Liver (tissue), 3 donors: ENCODE results near the gene OMD.

Experiments
- ATF3 ChIP-seq: IDR thresholded peaks from 2 replicates; pipeline ENCODE4 v1.6.1; 2016; ENCODE audit warnings: antibody characterized with exemption
- CTCF ChIP-seq: fragments of 150-350 bp; IDR thresholded peaks from 2 replicates; pipeline ENCODE4 v1.5.1; 2017; ENCODE audit warnings: improper control_type of control experiment, low read depth, low read length; ENCODE audit not compliant: missing input control
- HNF4G ChIP-seq: IDR thresholded peaks from 2 replicates; pipeline ENCODE4 v1.6.1; 2016; ENCODE audit warnings: antibody characterized with exemption
- REST ChIP-seq: IDR thresholded peaks from 2 replicates; pipeline ENCODE4 v1.6.1; 2016; ENCODE audit warnings: antibody characterized with exemption, mild to moderate bottlenecking
- YY1 ChIP-seq: IDR thresholded peaks from 2 replicates; pipeline ENCODE4 v1.6.1; 2016; ENCODE audit warnings: antibody characterized with exemption, mild to moderate bottlenecking
- TF ChIP-seq, protein P1 (sequence below): IDR thresholded peaks from 2 replicates; pipeline ENCODE4 v1.6.1; 2016; ENCODE audit warnings: antibody characterized with exemption
- donor health status: healthy.
- donor health status: healthy.

DNA sequence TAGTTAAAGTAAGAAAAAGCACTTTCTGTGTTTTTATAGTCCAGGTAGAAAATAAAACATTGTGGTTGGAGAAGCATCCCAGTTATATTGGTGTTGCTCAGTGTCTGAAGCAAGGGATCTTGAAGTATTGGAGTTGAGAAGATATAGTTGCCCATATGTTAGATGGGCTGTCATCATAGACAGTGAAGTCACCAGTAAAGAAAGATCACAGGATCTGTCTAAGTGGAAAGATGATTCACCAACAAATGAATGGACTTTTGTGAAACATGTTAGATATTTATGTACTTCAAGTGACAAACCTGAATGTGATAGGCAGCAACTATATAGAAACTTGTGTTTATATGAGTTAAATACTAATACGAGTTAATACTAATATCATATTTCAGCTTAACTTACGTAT is 31.6 kb downstream of the OMD start:
- no peak for TF ChIP-seq YY1
- no peak for TF ChIP-seq CTCF
- TF ChIP-seq HNF4G, result no peak
- TF ChIP-seq, protein P1, sequence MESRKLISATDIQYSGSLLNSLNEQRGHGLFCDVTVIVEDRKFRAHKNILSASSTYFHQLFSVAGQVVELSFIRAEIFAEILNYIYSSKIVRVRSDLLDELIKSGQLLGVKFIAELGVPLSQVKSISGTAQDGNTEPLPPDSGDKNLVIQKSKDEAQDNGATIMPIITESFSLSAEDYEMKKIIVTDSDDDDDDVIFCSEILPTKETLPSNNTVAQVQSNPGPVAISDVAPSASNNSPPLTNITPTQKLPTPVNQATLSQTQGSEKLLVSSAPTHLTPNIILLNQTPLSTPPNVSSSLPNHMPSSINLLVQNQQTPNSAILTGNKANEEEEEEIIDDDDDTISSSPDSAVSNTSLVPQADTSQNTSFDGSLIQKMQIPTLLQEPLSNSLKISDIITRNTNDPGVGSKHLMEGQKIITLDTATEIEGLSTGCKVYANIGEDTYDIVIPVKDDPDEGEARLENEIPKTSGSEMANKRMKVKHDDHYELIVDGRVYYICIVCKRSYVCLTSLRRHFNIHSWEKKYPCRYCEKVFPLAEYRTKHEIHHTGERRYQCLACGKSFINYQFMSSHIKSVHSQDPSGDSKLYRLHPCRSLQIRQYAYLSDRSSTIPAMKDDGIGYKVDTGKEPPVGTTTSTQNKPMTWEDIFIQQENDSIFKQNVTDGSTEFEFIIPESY, result no peak
- no peak for TF ChIP-seq ATF3
- no peak for TF ChIP-seq REST
